Fibroblast of lung (primary cell): ENCODE measurements around the gene ELOVL5.

ENCODE experiments used
- EZH2 ChIP-seq: IDR thresholded peaks from 2 replicates; pipeline ENCODE4 v1.5.1; 2012; ENCODE audit warnings: low read length, control low read depth, mild to moderate bottlenecking; ENCODE audit errors: missing control alignments
- TF ChIP-seq, protein P1 (sequence below), 2 donors: IDR thresholded peaks in 1 of 2; conservative IDR thresholded peaks in 1 of 2; 1 replicate in 1 of 2; 2 replicates in 1 of 2; pipeline ENCODE4 v1.5.1; 2011 to 2012; ENCODE audit warnings: low read length in 2 of 2, control low read depth in 1 of 2, inconsistent platforms in 1 of 2, low read depth in 1 of 2, mild to moderate bottlenecking in 1 of 2

DNA sequence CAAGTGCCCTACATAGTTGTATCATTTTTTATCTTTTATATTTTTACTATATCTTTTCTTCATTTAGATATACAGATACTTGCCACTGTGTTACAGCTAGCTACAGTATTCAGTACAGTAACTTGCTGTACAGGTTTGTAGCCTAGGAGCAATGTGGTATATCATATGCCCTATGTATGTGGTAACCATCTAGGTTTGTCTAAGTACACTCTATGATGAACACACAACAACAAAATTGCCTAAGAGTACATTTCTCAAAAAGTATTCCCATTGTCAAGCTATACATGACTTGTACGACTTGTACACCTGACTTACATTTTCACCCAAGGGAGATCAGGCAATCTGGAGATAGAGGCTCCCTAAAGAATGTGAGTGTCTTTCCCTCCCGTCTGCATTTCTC lies 8.2 kb downstream of the ELOVL5 start:
- TF ChIP-seq, protein P1, sequence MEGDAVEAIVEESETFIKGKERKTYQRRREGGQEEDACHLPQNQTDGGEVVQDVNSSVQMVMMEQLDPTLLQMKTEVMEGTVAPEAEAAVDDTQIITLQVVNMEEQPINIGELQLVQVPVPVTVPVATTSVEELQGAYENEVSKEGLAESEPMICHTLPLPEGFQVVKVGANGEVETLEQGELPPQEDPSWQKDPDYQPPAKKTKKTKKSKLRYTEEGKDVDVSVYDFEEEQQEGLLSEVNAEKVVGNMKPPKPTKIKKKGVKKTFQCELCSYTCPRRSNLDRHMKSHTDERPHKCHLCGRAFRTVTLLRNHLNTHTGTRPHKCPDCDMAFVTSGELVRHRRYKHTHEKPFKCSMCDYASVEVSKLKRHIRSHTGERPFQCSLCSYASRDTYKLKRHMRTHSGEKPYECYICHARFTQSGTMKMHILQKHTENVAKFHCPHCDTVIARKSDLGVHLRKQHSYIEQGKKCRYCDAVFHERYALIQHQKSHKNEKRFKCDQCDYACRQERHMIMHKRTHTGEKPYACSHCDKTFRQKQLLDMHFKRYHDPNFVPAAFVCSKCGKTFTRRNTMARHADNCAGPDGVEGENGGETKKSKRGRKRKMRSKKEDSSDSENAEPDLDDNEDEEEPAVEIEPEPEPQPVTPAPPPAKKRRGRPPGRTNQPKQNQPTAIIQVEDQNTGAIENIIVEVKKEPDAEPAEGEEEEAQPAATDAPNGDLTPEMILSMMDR (conservative IDR thresholded peaks at IDR 0.05 in 1 of 2, IDR thresholded peaks at IDR 0.05 in 1 of 2; ENCODE audit: low read depth in 1 of 2, low read length in 2 of 2) = no peak
- no peak for TF ChIP-seq EZH2
